Gastroesophageal sphincter (tissue), 4 donors: Measurements from ENCODE around the gene DACT2. TPM values are rescaled to one million over a fixed set of nuclear protein-coding genes. Genes with fewer than 3 reads are reported as not detected.

Source experiments
- ATAC-seq: fragments of 150-250 bp; one replicate; pipeline ENCODE4 v1.9.1; 2016; ENCODE audit warnings: mild to moderate bottlenecking, moderate library complexity
- H3K27ac ChIP-seq, 4 donors: fragments of 200-600 bp; sonication (generic) in 3 of 4; 1 replicate in 3 of 4; 2 replicates in 1 of 4; pipeline ENCODE4 v1.5.1; 2016 to 2019
- H3K27me3 ChIP-seq: fragments of 200-600 bp; sonication (generic); one replicate; pipeline ENCODE4 v1.5.1; 2019
- H3K36me3 ChIP-seq, 2 donors: fragments of 200-600 bp; sonication (generic); one replicate each; pipeline ENCODE4 v1.5.1; 2019; ENCODE audit warnings: control low read depth in 1 of 2
- H3K4me1 ChIP-seq, 3 donors: fragments of 200-600 bp; sonication (generic); 1 replicate in 2 of 3; 2 replicates in 1 of 3; pipeline ENCODE4 v1.5.1; 2016 to 2019; ENCODE audit warnings: control low read depth in 2 of 3
- H3K4me3 ChIP-seq, 2 donors: fragments of 200-600 bp; sonication (generic); one replicate each; pipeline ENCODE4 v1.5.1; 2019; ENCODE audit warnings: mild to moderate bottlenecking in 1 of 2, moderate library complexity in 1 of 2
- H3K9me3 ChIP-seq, 3 donors: fragments of 200-600 bp; sonication (generic); one replicate each; pipeline ENCODE4 v1.5.1; 2017 to 2019; ENCODE audit warnings: control low read depth in 2 of 3
- CTCF ChIP-seq, 4 experiments: fragments of 200-600 bp in 2 of 4; fragments of 450-650 bp in 2 of 4; sonication (generic) in 1 of 4; IDR thresholded peaks; one replicate each; pipeline ENCODE4 v1.5.1; 2017 to 2019; ENCODE audit warnings: antibody characterized with exemption in 4 of 4, mild to moderate bottlenecking in 2 of 4, moderate library complexity in 2 of 4
- EP300 ChIP-seq: sonication (generic); formaldehyde crosslinking; IDR thresholded peaks from one replicate; pipeline ENCODE4 v1.6.1; 2017; ENCODE audit warnings: antibody characterized with exemption, mild to moderate bottlenecking
- POLR2A ChIP-seq, 2 donors: fragments of 450-650 bp; IDR thresholded peaks; one replicate each; pipeline ENCODE4 v1.6.1; 2017; ENCODE audit warnings: antibody characterized with exemption in 2 of 2, mild to moderate bottlenecking in 2 of 2, moderate library complexity in 1 of 2
- POLR2AphosphoS5 ChIP-seq: sonication (generic); formaldehyde crosslinking; IDR thresholded peaks from one replicate; pipeline ENCODE4 v1.6.1; 2017; ENCODE audit warnings: antibody characterized with exemption
- WGBS, 2 donors: methylation state at CpG; one replicate each; pipeline ENCODE4 v1.1.5; 2018; ENCODE audit warnings: low coverage in 1 of 2; 5-methylcytosine and 5-hydroxymethylcytosine counted together
- total RNA-seq, 4 donors: library from RNA; depleted of rRNA; stranded (reverse); fragments of >200 nt; gene quantifications; one replicate each; pipeline ENCODE4 v1.1.0, GENCODE V29; 2016

The DACT2 gene
- total RNA-seq, 4 donors from 2014 or later: 0.54 to 4.3 (median 1.5) TPM

GRCh38 chr6:168294901-168295300 lies 24.7 kb downstream of the DACT2 start:
- no peaks in the 10 kb centered on the region for H3K9me3 ChIP-seq
- peaks cover 32% of the 10 kb centered on the region for H3K27me3 ChIP-seq
- H3K27ac ChIP-seq: no peak overlapping the region
- H3K4me1 ChIP-seq: no peaks in the 10 kb centered on the region
- WGBS, 2 donors: 74 to 90% methylated on average over 6 to 7 of the region's 7 CpGs
- H3K36me3 ChIP-seq: no peaks in the 10 kb centered on the region
- no peak for ATAC-seq
- no peak overlapping the region for H3K4me3 ChIP-seq
- no peak for TF ChIP-seq POLR2AphosphoS5
- no peak for TF ChIP-seq EP300
- TF ChIP-seq POLR2A (IDR thresholded peaks at IDR 0.05): no peak
- no peak for TF ChIP-seq CTCF (IDR thresholded peaks at IDR 0.05)

GRCh38 chr6:168293636-168294530 lies 25.7 kb downstream of the DACT2 start:
- peaks cover 0 to 7% (median 0%) of the 10 kb centered on the region in 3 donors for H3K9me3 ChIP-seq
- peaks cover 39% of the 10 kb centered on the region for H3K27me3 ChIP-seq
- no peak overlapping the region for H3K27ac ChIP-seq
- TF ChIP-seq CTCF (IDR thresholded peaks at IDR 0.05): no peak
- no peak for TF ChIP-seq POLR2A (IDR thresholded peaks at IDR 0.05)
- TF ChIP-seq EP300: no peak
- TF ChIP-seq POLR2AphosphoS5: no peak
- no peak overlapping the region for H3K4me3 ChIP-seq
- H3K36me3 ChIP-seq: no peaks in the 10 kb centered on the region
- ATAC-seq: no peak
- 57 to 61% methylated on average over 7 to 10 of the region's 26 CpGs for WGBS, 2 donors
- no peaks in the 10 kb centered on the region for H3K4me1 ChIP-seq

- Histone ChIP-seq H3K27me3 (peaks cover 40% of the 10 kb centered on the region), H3K4me1 (no peaks in the 10 kb centered on the region), H3K36me3 (no peaks in the 10 kb centered on the region), H3K27ac (no peak overlapping the region), H3K4me3 (no peak overlapping the region), H3K9me3 (peaks cover 0 to 7% (median 0%) of the 10 kb centered on the region in 3 donors)
- 44 to 63% methylated on average over 4 of the region's 4 CpGs for WGBS, 2 donors
- TF ChIP-seq POLR2A (IDR thresholded peaks at IDR 0.05) (no peak), POLR2AphosphoS5 (no peak), EP300 (no peak), CTCF (IDR thresholded peaks at IDR 0.05) (no peak)
- ATAC-seq: no peak
Measured at GRCh38 chr6:168292826-168293225, 26.8 kb downstream of the DACT2 start.

- TF ChIP-seq CTCF (IDR thresholded peaks at IDR 0.05) (no peak), EP300 (no peak), POLR2A (IDR thresholded peaks at IDR 0.05) (no peak), POLR2AphosphoS5 (no peak)
- ATAC-seq: no peak
- WGBS, 2 donors: 75 to 93% methylated on average over 2 of the region's 2 CpGs
- H3K27me3 ChIP-seq: peaks cover 40% of the 10 kb centered on the region
- H3K4me3 ChIP-seq: no peak overlapping the region
- no peaks in the 10 kb centered on the region for H3K4me1 ChIP-seq
- H3K9me3 ChIP-seq: peaks cover 0 to 7% (median 0%) of the 10 kb centered on the region in 3 donors
- H3K36me3 ChIP-seq: no peaks in the 10 kb centered on the region
- no peak overlapping the region for H3K27ac ChIP-seq
Measured at GRCh38 chr6:168291450-168291849, 28.1 kb downstream of the DACT2 start.

GRCh38 chr6:168290095-168290494 lies 29.5 kb downstream of the DACT2 start:
- WGBS, 2 donors: 57% methylated on average over 1 of the region's 1 CpG; no CpG with 5 or more reads in 1 of the 2 donors
- no peak for ATAC-seq
- Histone ChIP-seq H3K4me3 (no peak overlapping the region), H3K27ac (no peak overlapping the region), H3K27me3 (peaks cover 40% of the 10 kb centered on the region), H3K4me1 (no peaks in the 10 kb centered on the region), H3K9me3 (peaks cover 0 to 7% (median 0%) of the 10 kb centered on the region in 3 donors), H3K36me3 (no peaks in the 10 kb centered on the region)
- no peak for TF ChIP-seq EP300
- TF ChIP-seq POLR2A (IDR thresholded peaks at IDR 0.05): no peak
- no peak for TF ChIP-seq CTCF (IDR thresholded peaks at IDR 0.05)
- no peak for TF ChIP-seq POLR2AphosphoS5
